Hematopoietic multipotent progenitor cell (in vitro differentiated cells): ENCODE measurements around the gene AKR7A2. TPM values are rescaled to one million over a fixed set of nuclear protein-coding genes. Genes with fewer than 3 reads are reported as not detected.

Source experiments
- DNase-seq, 3 donors: peaks; one replicate each; pipeline ENCODE4 v3.0.0-alpha.2; 2011 to 2015; ENCODE audit warnings: low read depth in 2 of 3, low spot score in 2 of 3
- total RNA-seq: library from RNA; depleted of rRNA; stranded (reverse); fragments of >200 nt; gene quantifications from one replicate; pipeline ENCODE4 v1.2.3, GENCODE V29; 2012

Gene AKR7A2
- total RNA-seq, 1 donor: 66.0 TPM

GRCh38 chr1:19326748-19327065, 14.8 kb upstream of the AKR7A2 start:
- DNase-seq: no peak

GRCh38 chr1:19325958-19326747, 14.2 kb upstream of the AKR7A2 start:
- peak in 1 of 3 donors; percentile 74 for DNase-seq

- DNase-seq: peak in 2 of 3 donors; percentile 58 to 61
Observed at GRCh38 chr1:19325368-19325957, 13.5 kb upstream of the AKR7A2 start.

GRCh38 chr1:19324665-19324990, 12.7 kb upstream of the AKR7A2 start:
- no peak for DNase-seq

- DNase-seq: no peak
Observed at GRCh38 chr1:19323987-19324664, 12.2 kb upstream of the AKR7A2 start.

- no peak for DNase-seq
Observed at GRCh38 chr1:19322481-19322880, 10.5 kb upstream of the AKR7A2 start.

- DNase-seq: no peak
Observed at GRCh38 chr1:19321071-19321470, 9.1 kb upstream of the AKR7A2 start.

- DNase-seq: no peak
Observed at GRCh38 chr1:19319196-19319595, 7.3 kb upstream of the AKR7A2 start.

- DNase-seq: no peak
Observed at GRCh38 chr1:19317126-19317910, 5.4 kb upstream of the AKR7A2 start.

- DNase-seq: peak in 2 of 3 donors; percentile 78 to 86
Observed at GRCh38 chr1:19315378-19316198, 3.6 kb upstream of the AKR7A2 start.

GRCh38 chr1:19313961-19314882, 2.3 kb upstream of the AKR7A2 start:
- DNase-seq: no peak

GRCh38 chr1:19313636-19313959, 1.7 kb upstream of the AKR7A2 start:
- no peak for DNase-seq

GRCh38 chr1:19312782-19313635, 1.1 kb upstream of the AKR7A2 start:
- peak in 1 of 3 donors; percentile 34 for DNase-seq

- DNase-seq: no peak
Observed at GRCh38 chr1:19311503-19311930, 427 bp downstream of the AKR7A2 start.

GRCh38 chr1:19310720-19311502, 1.0 kb downstream of the AKR7A2 start:
- no peak for DNase-seq

- DNase-seq: no peak
Observed at GRCh38 chr1:19310061-19310460, 1.9 kb downstream of the AKR7A2 start.

GRCh38 chr1:19309123-19309813, 2.7 kb downstream of the AKR7A2 start:
- DNase-seq: no peak
